HG02642 (cell line): Measurements from ENCODE around the gene S100A11.
A peak's percentile ranks its signal among the peaks of the same experiment; 100 is the strongest.

ENCODE experiments used
- ATAC-seq: cut with Tn5 transposase; IDR thresholded peaks from one replicate; pipeline ENCODE4 v1.9.1; 2021; ENCODE audit warnings: mild to moderate bottlenecking; ENCODE audit not compliant: unreplicated experiment, poor library complexity

Gene S100A11

DNA sequence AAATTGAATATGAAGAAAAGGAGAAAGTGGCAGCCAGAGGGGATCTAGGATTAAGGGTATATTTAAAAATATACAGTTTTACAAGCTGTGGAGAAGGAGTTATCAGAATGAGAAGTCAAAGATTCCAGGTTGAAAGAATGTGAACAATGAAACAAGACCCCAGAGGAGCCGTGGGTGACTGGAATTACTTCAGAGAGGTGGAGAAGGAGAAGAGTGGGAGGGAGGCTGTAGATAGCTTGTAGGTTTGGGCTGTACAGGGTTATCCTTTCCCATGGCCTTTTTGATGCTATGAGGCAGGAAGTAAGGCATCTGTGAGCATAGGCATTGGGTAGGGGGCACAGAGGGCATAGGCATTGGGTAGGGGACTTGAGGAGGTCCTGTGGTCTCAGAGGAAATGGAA is 5.2 kb upstream of the S100A11 start:
- ATAC-seq: no peak

DNA sequence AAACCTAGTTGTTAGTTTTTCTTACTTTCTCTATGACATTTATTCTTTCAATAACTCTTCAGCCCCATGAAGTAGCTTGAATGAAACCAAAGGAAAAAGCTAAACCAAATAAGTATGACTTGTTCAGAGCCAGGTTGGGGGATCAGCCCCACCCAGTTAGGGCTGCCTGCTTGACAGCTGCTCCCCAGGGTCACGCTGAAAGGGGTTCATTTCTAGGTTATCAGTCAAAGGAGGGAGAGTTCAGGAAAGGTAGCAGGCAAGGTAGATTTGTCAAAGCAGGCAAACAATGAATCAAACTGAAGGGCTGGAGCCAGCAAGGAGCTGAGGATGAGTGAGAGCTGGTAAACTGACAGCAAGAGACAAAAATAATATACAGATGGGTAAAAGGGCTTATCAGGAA is 3.1 kb upstream of the S100A11 start:
- no peak for ATAC-seq

DNA sequence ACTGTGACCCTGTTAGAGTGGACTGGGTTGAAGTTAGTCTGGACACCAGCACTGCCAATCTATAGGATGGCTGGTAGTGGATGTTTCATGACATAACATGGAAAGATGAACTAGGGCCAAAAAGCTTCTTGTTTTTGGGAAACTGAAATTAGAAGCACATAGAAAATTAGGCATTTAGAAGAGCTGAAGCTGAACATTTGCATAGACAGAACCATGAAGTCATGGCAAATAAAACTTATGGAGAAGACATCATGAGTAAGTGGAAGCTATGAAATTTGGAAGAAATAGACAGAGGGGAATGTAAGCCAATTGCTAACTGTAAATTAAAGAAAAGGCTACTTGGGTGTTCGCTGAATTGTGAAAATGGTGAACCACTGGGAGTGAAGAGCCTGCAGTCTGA is 2.7 kb upstream of the S100A11 start:
- ATAC-seq: no peak

DNA sequence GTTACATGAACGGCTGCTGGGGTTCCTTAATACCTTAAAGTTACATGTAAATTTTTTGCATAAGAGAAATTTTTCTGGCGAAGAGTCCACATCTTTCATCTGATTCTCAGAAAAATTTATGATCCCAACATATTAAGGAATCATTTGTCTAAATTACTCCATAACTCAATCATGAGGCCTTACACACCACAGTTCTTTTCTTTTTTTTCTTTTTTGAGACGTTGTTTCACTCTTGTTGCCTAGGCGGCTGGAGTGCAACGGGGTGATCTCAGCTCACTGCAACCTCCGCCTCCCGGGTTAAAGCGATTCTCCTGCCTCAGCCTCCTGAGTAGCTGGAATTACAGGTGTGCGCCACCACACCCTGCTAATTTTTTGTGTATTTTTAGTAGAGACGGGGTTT is 2.1 kb upstream of the S100A11 start:
- no peak for ATAC-seq

DNA sequence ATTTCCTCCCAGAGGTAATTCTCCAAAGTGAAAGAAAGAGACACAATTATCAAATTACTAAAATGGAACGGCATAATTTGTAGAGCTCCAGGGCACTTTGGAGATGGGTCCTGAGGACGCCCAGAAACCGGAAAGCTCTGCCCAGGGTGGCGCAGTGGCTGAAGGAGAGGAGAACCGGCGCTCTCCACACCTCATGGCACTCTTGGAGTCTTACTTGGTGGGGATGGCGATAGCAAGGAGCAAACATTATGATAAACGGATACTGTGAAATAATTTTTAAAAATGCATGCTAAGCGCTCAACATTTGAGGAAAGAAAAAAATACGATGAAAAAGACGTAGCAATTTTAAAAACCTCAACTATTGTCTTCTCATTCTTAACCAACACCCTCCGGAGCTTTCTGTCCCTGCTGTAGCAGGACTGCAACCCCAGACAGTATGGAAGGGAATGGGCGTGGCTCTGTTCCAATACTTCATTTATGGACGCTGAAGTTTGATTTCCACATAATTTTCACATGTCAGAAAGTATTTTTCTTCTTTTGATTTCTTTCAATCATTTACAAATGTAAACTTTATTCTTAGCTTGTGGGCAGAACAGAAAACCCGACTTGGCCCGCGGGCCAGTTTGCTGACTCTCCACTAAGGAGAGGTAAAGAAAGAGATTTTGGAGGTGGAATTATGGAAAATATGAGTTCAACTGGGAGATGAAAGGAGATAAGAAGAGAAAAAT is 1.1 kb downstream of the S100A11 start:
- ATAC-seq: no peak

DNA sequence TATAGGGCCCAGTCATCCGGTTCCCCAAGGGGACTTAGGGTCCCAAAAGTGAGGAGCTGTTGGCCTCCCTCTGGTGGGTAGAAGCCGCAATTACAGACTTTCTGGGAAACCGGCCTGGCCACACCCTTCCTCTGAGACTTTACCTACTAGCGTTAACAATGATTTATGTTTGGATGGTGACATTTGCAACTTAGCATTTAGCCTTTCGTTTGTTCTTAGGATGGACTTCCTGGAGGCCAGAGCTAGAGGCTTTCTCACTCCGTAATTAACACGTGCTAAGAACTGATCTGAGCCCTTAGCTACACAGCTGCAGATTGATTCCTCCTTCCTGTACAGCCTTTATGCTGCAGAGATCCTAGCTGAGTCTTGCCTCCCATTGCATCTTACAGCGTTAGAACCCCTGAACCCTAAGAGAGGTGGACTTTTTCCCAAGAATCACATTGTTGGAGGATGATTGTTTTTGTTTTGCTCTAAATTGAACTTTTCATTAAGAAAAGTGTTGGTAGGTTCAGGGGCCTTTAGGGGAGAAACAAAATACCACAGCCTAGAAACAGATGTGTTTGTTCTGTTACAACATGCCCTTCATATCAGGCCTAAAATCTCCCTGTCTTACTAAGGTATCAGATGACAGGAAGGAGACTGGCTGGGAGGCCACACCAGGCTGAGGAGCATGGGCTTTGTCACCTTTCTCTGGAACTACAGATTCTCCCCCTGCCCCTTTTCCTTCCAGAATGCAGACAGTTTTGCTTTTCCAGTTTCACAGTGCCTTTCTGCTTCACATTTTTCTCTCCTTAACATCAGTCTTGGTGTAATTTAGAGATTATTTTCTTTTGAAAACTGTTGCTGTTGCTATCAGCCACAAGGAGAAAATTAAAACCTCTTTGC is 1.9 kb downstream of the S100A11 start:
- peak; percentile 53 for ATAC-seq

DNA sequence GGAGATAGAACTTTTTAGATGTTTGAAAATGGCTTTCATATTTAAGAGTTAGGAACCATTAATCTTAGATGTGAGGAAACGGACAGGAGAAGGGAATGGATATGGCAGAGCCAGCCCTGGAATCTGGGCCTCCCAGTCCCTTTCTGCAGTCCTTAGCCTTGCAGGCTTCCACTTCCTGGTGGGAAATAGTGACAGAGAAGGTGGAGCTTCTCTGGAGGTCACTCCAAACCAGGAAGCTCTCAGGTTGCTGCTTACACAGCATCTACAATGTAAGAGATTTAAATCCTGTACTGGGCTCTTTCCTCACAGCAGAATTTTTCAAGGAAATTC is 2.5 kb downstream of the S100A11 start:
- ATAC-seq: peak; percentile 16

DNA sequence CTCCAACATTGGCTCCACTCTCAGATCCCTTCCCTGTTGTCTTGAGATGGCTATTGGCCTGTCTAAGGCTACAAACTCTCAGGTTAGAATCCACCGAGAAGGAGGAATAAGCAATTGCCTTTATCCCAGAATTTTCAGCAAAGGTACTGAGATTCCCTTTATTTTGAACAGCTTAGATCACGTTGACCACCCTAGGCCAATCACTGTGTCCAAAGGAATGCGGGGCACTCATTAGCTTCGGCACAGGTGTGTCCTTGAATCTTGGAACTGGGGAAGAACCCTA is 6.9 kb downstream of the S100A11 start:
- no peak for ATAC-seq

DNA sequence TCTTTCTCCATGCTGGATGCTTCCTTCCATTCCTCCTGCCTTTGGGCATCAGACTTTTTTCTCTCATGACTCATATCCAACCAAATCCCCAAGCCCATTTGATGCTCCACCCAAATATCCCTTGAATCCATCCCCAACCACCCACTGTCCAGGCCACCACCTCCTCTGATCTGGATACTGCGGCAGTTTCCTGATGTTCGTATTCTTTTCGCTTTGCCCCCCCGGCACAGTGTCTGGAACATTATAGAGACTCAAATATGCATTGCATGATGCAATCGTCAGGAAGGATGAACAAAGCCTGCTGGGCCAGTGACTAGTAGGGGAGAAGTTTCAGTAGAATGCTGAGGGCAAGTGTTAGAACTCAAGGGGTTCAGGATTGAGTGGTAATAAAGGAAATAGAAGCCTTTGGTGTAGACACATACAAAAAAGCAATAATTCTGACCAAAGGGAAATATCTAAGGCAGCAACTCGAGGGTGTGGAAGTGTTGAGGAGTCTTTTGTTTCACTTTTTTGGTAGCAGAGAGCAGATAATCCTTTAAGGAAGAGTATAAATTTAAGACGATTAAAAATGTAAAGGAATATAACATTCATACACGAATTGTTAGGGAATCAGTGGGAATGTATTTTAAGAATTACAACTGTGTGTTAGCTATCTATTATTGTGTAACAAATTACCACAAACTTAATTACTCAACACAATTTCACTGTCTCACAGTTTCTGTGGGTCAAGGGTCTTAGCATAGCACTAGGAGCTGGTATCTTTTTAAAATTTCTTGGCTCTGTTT is 7.5 kb downstream of the S100A11 start:
- ATAC-seq: no peak

DNA sequence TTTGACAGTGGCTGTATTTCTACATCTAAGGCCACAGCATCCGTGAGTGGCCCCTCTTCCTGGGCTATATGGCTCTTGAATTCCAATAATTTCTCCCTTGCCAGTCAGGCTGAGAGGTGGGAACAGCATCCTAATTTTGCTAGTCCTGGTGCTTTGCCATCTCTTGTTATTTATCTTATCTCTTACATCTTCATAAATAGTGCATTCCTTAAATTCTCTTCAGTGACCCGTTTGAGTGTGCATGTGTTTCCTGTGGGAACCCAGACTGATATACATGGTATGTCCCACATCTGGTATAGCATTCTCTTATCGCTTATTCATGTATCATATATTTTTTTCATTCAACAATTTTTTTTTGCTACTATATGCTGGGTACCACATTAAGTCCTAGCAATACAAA is 9.9 kb downstream of the S100A11 start:
- no peak for ATAC-seq

DNA sequence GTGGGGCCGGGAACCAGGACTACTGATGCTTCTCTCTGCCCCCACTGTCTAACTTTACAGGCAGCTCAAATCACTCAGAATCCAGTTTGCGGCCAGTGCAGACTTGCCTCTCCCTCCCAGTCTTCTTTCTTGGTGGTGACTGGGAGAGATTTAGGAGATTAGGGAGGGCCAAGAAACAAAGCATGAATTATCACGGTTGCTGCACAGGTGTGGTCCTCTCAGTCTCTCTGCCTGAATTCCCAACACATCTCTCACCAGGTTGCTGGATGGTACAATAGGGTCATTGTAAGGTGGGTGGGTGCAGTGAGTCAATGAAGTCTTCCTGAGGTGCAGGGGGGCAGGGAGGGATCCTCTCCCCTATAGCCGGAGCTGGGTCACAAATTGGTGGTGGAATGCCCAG is 12.6 kb downstream of the S100A11 start:
- ATAC-seq: no peak

DNA sequence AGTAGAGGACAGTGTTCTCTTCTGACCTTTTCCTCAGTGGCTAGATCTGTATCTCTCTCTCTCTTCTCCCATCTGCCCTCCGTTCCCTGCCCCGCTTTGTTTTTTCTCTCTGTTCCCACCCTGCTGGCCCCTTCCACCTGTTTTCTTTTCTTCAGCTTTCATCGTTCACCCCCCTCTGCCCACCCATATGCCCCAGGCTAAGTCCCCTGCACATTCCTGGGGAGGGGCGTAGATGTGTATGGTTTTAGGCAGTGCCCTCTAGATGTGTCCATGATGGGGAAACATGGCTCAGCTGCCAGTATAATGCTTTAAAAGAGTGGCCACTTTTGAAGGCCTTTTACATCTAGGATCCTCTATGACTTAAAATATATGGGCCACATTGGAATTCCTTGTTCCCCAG is 13.6 kb downstream of the S100A11 start:
- ATAC-seq: no peak

DNA sequence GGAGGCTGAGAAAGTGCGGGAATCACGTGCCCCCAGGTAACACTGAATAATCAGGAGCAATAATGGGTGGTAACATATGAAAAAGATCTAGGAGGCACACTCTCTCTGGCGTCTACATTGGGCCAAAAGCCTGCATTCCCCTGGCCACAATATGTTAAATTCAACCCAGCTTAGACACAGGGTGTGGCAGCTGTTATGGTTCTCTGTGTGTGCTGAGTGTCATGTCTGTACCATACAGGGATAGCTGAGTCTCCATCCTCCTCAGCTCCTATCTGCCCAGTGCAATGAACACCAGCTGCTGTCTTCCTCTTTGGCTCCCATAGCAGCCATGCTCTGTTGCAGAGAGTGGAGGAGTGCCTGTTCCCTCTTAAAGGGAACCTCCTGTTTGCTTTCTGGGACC is 14.3 kb downstream of the S100A11 start:
- ATAC-seq: no peak

DNA sequence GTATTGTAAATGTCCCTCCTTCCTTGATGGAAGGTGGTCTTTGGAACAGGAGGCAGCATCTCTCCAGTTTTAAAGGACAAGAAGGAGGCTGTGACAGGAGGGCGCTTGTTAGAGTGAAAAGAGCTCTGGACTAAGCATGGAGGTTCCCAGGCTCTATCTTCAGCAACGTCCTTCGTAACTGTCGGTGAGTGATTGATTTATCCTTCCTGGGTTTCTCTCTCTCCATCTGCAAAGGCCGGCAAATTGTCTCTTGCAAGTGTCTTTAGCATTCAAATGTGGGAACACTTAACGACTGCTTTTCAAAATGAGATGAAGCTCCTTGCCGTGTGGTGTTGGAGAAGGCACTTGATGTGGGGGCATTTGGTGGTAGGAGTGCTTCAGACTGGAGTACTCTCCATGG is 15.2 kb downstream of the S100A11 start:
- ATAC-seq: no peak

DNA sequence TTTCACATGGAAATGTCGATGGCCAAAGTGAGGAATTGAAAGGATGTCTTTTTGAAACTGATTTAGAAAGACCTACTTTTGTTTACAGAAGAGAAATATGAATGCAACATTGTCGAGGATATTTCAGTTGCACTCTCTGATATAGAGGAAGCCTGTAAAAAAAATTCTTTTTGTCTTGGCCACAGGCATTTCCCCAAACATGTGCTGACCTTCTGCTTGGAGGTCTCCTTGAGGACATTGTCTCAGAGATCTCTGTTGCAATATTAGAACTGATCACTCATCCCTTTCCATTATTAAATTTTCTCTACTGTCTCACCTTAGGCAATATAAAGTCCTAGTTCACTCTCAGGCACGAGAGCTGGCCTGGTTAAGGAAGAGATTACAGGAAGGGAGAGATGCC is 16.0 kb downstream of the S100A11 start:
- ATAC-seq: no peak

DNA sequence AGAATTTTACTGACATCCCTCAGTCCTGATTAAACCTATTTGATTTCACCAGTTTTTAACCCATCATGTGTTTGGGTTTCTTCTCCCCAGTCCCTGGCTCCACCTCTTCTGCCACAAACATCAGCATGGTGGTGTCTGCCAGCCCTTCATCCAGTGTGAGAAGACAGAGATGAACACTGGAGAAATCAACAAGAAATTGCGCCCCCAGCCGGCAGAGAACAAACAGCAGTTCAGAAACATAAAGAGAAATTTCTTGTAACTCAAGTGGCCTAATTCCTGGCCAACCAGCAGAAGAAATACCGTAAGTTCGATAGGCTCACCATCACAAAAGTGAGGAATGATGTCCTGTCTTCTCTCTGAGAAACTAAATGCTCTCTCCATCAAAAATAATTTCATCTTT is 18.3 kb downstream of the S100A11 start:
- ATAC-seq: no peak

DNA sequence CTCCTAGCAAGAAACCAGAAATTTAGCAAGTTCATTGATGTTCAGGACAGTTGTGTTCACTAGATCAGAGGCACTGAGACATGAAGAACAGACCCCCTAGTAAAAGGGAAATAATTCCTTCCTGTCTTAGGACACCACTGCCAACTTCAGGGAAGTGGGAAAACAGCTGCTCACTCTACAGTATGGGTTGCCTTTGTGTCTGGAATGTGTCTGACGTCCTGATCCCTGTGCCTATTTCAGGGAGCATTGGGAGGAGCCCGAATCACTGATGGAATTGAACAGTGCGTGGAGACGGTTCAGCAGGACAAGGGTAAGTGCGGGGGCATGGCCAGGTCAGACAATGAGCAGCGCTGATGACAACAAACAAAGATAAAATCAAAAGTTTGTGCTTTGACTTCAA is 21.0 kb downstream of the S100A11 start:
- ATAC-seq: no peak

DNA sequence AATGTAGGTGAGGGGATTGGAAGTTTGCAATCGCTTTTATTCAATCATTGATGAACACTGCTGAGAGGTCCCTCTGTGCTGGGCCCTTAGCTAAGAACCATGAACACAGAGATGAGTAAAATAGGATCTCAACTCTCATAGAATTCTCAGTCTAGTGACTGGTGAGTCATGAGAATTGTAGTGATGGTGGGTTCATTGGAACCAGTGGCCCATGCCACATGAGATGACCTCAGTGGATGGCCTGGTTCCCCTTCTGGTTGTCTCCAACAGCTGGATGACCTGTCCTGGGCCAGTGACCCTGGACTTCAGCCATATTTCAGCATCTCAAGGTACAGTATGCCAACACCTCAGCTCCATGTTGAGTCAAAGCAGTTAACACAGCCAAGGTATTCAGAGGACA is 21.9 kb downstream of the S100A11 start:
- ATAC-seq: no peak

DNA sequence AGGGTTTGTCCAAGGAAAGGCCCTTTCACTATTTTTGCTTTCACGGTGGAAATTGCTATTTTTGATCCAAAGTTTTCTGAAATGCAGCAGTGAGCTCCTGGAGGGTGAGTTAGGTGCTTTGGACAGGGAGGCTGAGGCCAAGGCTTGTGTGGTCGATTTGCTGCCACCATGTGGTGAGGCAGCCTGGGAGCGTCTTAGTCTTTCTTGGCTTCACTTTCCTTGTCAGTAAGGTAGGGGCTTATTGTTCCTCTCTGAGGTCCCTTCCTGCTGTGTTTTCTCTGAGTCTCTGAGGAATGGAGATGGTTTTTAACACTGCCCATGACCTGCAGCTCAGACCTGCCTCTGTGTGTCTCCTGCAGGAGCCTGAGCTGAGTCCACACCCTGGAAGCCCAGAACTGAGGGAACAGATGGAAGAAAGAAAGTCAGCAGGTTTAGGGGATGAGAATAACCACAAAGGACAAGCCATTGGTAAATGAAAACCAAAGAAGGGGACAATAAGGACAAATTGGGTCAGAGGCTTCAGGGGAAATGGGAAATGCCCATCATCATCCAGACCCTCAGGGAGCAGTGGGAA is 23.1 kb downstream of the S100A11 start:
- no peak for ATAC-seq

DNA sequence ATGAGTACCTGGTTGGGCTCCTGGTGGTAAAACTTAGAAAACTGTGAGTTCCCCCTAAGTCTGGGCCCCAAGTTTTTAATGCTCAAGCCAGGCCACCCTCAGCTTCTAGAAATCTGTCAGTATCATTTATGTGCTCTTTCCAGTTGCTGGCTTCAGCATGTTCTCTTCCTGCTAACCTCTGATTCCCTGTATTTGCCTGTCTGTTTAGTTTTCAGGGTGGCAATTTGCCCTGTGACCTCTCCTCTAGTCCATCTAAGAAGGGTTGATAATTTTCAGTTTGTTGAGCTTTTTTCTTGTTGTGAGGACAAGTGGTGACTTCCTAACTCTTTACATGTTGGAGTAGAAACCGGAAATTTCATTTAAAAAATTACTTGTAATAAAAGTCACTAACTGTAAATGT is 27.1 kb downstream of the S100A11 start:
- ATAC-seq: no peak

DNA sequence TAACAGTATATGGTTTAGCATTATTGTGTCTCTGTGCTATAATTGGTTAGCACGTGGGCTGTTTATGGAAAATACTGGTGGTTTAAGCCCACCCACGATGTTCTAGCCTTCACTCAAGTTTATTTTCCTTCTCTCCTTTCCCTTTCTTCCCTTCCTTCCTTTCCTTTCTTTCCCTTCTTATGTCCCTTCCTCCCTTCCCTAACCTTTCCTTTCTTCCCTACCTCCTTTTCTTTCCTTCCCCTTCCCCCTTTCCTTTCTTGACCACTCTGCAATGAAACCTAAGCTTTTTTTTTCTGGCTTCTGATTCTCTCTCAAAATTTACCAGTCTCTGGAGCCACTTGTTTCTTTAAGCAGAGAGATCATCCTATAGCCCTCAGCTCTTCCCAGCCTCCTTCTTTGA is 29.8 kb downstream of the S100A11 start:
- no peak for ATAC-seq
